ENCODE results near the gene EML6. TPM values are rescaled to one million over a fixed set of nuclear protein-coding genes. Genes with fewer than 3 reads are reported as not detected.

Gene EML6
- total and polyA plus RNA-seq, 2 donors (not counting 1 experiment from before 2014, with no cell fraction given), result 0.34 to 1.3 TPM

GRCh38 chr2:54928719-54929118, 205.3 kb downstream of the EML6 start:
- Histone ChIP-seq H3K4me1 (ENCODE audit: control insufficient read depth, extremely low read depth, insufficient read depth, low read length) (no peaks in the 10 kb centered on the region), H3K79me2 (ENCODE audit: control insufficient read depth, insufficient read depth, low read length) (no peaks in the 10 kb centered on the region), H3K9ac (ENCODE audit: insufficient read depth, low read length) (no peak overlapping the region), H2AFZ (ENCODE audit: low read length) (no peak overlapping the region), H3K36me3 (ENCODE audit: control insufficient read depth, insufficient read depth, low read length) (no peaks in the 10 kb centered on the region), H3K9me3 (ENCODE audit: control insufficient read depth, insufficient read depth, low read depth, low read length) (no peaks in the 10 kb centered on the region), H3K4me2 (ENCODE audit: extremely low read depth, insufficient read depth, low read length) (no peak overlapping the region), H3K4me3 (replicated peaks in 1 of 4; ENCODE audit: control extremely low read depth in 1 of 4, insufficient read depth in 1 of 4, low read depth in 3 of 4, low read length in 4 of 4) (no peak overlapping the region), H3K27ac (ENCODE audit: insufficient read depth, low read length) (no peak overlapping the region), H4K20me1 (ENCODE audit: control insufficient read depth, extremely low read depth, insufficient read depth, low read length) (no peaks in the 10 kb centered on the region), H3K27me3 (ENCODE audit: control insufficient read depth, insufficient read depth, low read length) (peaks cover 2% of the 10 kb centered on the region)
- DNase-seq (ENCODE audit: low read depth in 2 of 2), result no peak
- TF ChIP-seq CTCF (conservative IDR thresholded peaks at IDR 0.05 in 1 of 2, IDR thresholded peaks at IDR 0.05 in 1 of 2; ENCODE audit: low read depth in 1 of 2, low read length in 2 of 2) (no peak), EZH2 (IDR thresholded peaks at IDR 0.05; ENCODE audit: low read length, missing control alignments) (no peak)

- no peak overlapping the region for H2AFZ ChIP-seq (ENCODE audit: low read length)
- no peak for DNase-seq (ENCODE audit: low read depth in 2 of 2)
- H3K4me2 ChIP-seq (ENCODE audit: extremely low read depth, insufficient read depth, low read length), result no peak overlapping the region
- no peak overlapping the region for H3K4me3 ChIP-seq (replicated peaks in 1 of 4; ENCODE audit: control extremely low read depth in 1 of 4, insufficient read depth in 1 of 4, low read depth in 3 of 4, low read length in 4 of 4)
- H3K36me3 ChIP-seq (ENCODE audit: control insufficient read depth, insufficient read depth, low read length), result no peaks in the 10 kb centered on the region
- no peak overlapping the region for H3K27ac ChIP-seq (ENCODE audit: insufficient read depth, low read length)
- H4K20me1 ChIP-seq (ENCODE audit: control insufficient read depth, extremely low read depth, insufficient read depth, low read length), result no peaks in the 10 kb centered on the region
- H3K9ac ChIP-seq (ENCODE audit: insufficient read depth, low read length), result no peak overlapping the region
- no peaks in the 10 kb centered on the region for H3K9me3 ChIP-seq (ENCODE audit: control insufficient read depth, insufficient read depth, low read depth, low read length)
- TF ChIP-seq CTCF (conservative IDR thresholded peaks at IDR 0.05 in 1 of 2, IDR thresholded peaks at IDR 0.05 in 1 of 2; ENCODE audit: low read depth in 1 of 2, low read length in 2 of 2) (no peak), EZH2 (IDR thresholded peaks at IDR 0.05; ENCODE audit: low read length, missing control alignments) (no peak)
- H3K27me3 ChIP-seq (ENCODE audit: control insufficient read depth, insufficient read depth, low read length), result peaks cover 2% of the 10 kb centered on the region
- H3K79me2 ChIP-seq (ENCODE audit: control insufficient read depth, insufficient read depth, low read length), result no peaks in the 10 kb centered on the region
- no peaks in the 10 kb centered on the region for H3K4me1 ChIP-seq (ENCODE audit: control insufficient read depth, extremely low read depth, insufficient read depth, low read length)
Observed at GRCh38 chr2:54931473-54931872, 208.0 kb downstream of the EML6 start.

GRCh38 chr2:54935389-54935788, 211.9 kb downstream of the EML6 start:
- Histone ChIP-seq H3K27me3 (ENCODE audit: control insufficient read depth, insufficient read depth, low read length) (no peaks in the 10 kb centered on the region), H3K27ac (ENCODE audit: insufficient read depth, low read length) (no peak overlapping the region), H3K9me3 (ENCODE audit: control insufficient read depth, insufficient read depth, low read depth, low read length) (no peaks in the 10 kb centered on the region), H3K79me2 (ENCODE audit: control insufficient read depth, insufficient read depth, low read length) (no peaks in the 10 kb centered on the region), H2AFZ (ENCODE audit: low read length) (no peak overlapping the region), H4K20me1 (ENCODE audit: control insufficient read depth, extremely low read depth, insufficient read depth, low read length) (no peaks in the 10 kb centered on the region), H3K9ac (ENCODE audit: insufficient read depth, low read length) (no peak overlapping the region), H3K4me1 (ENCODE audit: control insufficient read depth, extremely low read depth, insufficient read depth, low read length) (no peaks in the 10 kb centered on the region), H3K4me3 (replicated peaks in 1 of 4; ENCODE audit: control extremely low read depth in 1 of 4, insufficient read depth in 1 of 4, low read depth in 3 of 4, low read length in 4 of 4) (no peak overlapping the region), H3K36me3 (ENCODE audit: control insufficient read depth, insufficient read depth, low read length) (no peaks in the 10 kb centered on the region), H3K4me2 (ENCODE audit: extremely low read depth, insufficient read depth, low read length) (no peak overlapping the region)
- DNase-seq (ENCODE audit: low read depth in 2 of 2), result no peak
- no peak for TF ChIP-seq CTCF (conservative IDR thresholded peaks at IDR 0.05 in 1 of 2, IDR thresholded peaks at IDR 0.05 in 1 of 2; ENCODE audit: low read depth in 1 of 2, low read length in 2 of 2)
- TF ChIP-seq EZH2 (IDR thresholded peaks at IDR 0.05; ENCODE audit: low read length, missing control alignments), result no peak

Measured in fibroblast of lung (primary cell).